HEK293 (cell line): ENCODE results near the gene SHROOM1.
A peak's percentile ranks its signal among the peaks of the same experiment; 100 is the strongest.

Experiments
- CTCF ChIA-PET: fragments of 350-600 bp; formaldehyde crosslinking; extraction: SDS; loops from one replicate; lab custom pipeline; 2021; ENCODE audit warnings: antibody characterized with exemption; lab: Yijun Ruan, JAX
- POLR2A ChIA-PET: fragments of 300-600 bp; formaldehyde crosslinking; extraction: SDS; loops from one replicate; lab custom pipeline; 2020; ENCODE audit warnings: antibody characterized with exemption, inconsistent platforms; lab: Yijun Ruan, JAX
- H3K27ac ChIP-seq: fragments of 200-500 bp; sonication (Bioruptor generic); 2 replicates; pipeline ENCODE4 v1.5.1; 2014; ENCODE audit warnings: low read depth, low read length, control low read depth, inconsistent platforms; ENCODE audit errors: extremely low read depth
- H3K36me3 ChIP-seq, 2 experiments: fragments of 200-500 bp in 1 of 2; sonication (Bioruptor generic) in 1 of 2; 1 replicate in 1 of 2; 2 replicates in 1 of 2; pipeline ENCODE4 v1.5.1; 2014 to 2017; ENCODE audit warnings: inconsistent platforms in 2 of 2, low read length in 2 of 2; ENCODE audit not compliant: control insufficient read depth in 2 of 2, insufficient read depth in 1 of 2
- H3K4me1 ChIP-seq: fragments of 200-500 bp; sonication (Bioruptor generic); 2 replicates; pipeline ENCODE4 v1.5.1; 2014; ENCODE audit warnings: mild to moderate bottlenecking, low read length, inconsistent platforms; ENCODE audit not compliant: control insufficient read depth, insufficient read depth
- H3K4me3 ChIP-seq: 2 replicates; pipeline ENCODE4 v1.5.1; 2011; ENCODE audit warnings: low read depth, mild to moderate bottlenecking, control low read depth, low read length, moderate library complexity
- H3K9me3 ChIP-seq: fragments of 200-500 bp; sonication (Bioruptor generic); 2 replicates; pipeline ENCODE4 v1.5.1; 2014; ENCODE audit warnings: low read depth, low read length, inconsistent platforms; ENCODE audit not compliant: control insufficient read depth, insufficient read depth
- EGR2 ChIP-seq: fragments of 450-650 bp; formaldehyde crosslinking; IDR thresholded peaks from 2 replicates; pipeline ENCODE4 v1.5.1; 2016; ENCODE audit warnings: low read depth, missing biosample characterization, missing genetic modification characterization
- KLF16 ChIP-seq: fragments of 450-650 bp; formaldehyde crosslinking; IDR thresholded peaks from 2 replicates; pipeline ENCODE4 v1.5.1; 2017; ENCODE audit warnings: missing biosample characterization, missing genetic modification characterization
- PRDM1 ChIP-seq: fragments of 450-650 bp; formaldehyde crosslinking; IDR thresholded peaks from 2 replicates; pipeline ENCODE4; 2016; ENCODE audit warnings: missing biosample characterization, missing genetic modification characterization
- TRIM28 ChIP-seq: IDR thresholded peaks from 2 replicates; pipeline ENCODE4 v1.6.1; 2011; ENCODE audit warnings: low read length, control low read depth, borderline replicate concordance
- ZNF114 ChIP-seq: fragments of 450-650 bp; formaldehyde crosslinking; IDR thresholded peaks from 2 replicates; pipeline ENCODE4 v1.5.0; 2017; ENCODE audit warnings: missing biosample characterization, missing genetic modification characterization
- ZNF184 ChIP-seq: fragments of 450-650 bp; IDR thresholded peaks from 2 replicates; pipeline ENCODE4 v1.5.1; 2018; ENCODE audit warnings: missing biosample characterization, mild to moderate bottlenecking, missing genetic modification characterization
- ZNF324 ChIP-seq: fragments of 450-650 bp; formaldehyde crosslinking; IDR thresholded peaks from 2 replicates; pipeline ENCODE4 v1.5.1; 2016; ENCODE audit warnings: missing biosample characterization, missing genetic modification characterization
- ZNF335 ChIP-seq: fragments of 450-650 bp; formaldehyde crosslinking; conservative IDR thresholded peaks from 2 replicates; pipeline ENCODE4 v1.5.1; 2016; ENCODE audit warnings: missing biosample characterization, missing genetic modification characterization
- ZNF394 ChIP-seq: fragments of 450-650 bp; formaldehyde crosslinking; IDR thresholded peaks from 2 replicates; pipeline ENCODE4 v1.5.1; 2016; ENCODE audit warnings: missing biosample characterization, missing genetic modification characterization, mild to moderate bottlenecking, moderate library complexity, borderline replicate concordance
- ZNF416 ChIP-seq: fragments of 450-650 bp; formaldehyde crosslinking; IDR thresholded peaks from 2 replicates; pipeline ENCODE4 v1.5.1; 2016; ENCODE audit warnings: missing biosample characterization, missing genetic modification characterization
- ZNF610 ChIP-seq: fragments of 450-650 bp; formaldehyde crosslinking; IDR thresholded peaks from 2 replicates; pipeline ENCODE4 v1.5.1; 2016; ENCODE audit warnings: missing biosample characterization, missing genetic modification characterization, borderline replicate concordance
- ZNF658 ChIP-seq: fragments of 450-650 bp; formaldehyde crosslinking; IDR thresholded peaks from 2 replicates; pipeline ENCODE4; 2016; ENCODE audit warnings: missing biosample characterization, missing genetic modification characterization
- ZNF664 ChIP-seq: fragments of 450-650 bp; formaldehyde crosslinking; IDR thresholded peaks from 2 replicates; pipeline ENCODE4 v1.5.1; 2016; ENCODE audit warnings: missing biosample characterization, missing genetic modification characterization
- ZNF707 ChIP-seq: fragments of 450-650 bp; formaldehyde crosslinking; IDR thresholded peaks from 2 replicates; pipeline ENCODE4 v1.5.1; 2016; ENCODE audit warnings: missing biosample characterization, missing genetic modification characterization
- ZNF747 ChIP-seq: fragments of 450-650 bp; formaldehyde crosslinking; IDR thresholded peaks from 2 replicates; pipeline ENCODE4 v1.5.1; 2016; ENCODE audit warnings: missing biosample characterization, missing genetic modification characterization
- ZNF791 ChIP-seq: fragments of 450-650 bp; formaldehyde crosslinking; IDR thresholded peaks from 2 replicates; pipeline ENCODE4 v1.5.1; 2016; ENCODE audit warnings: missing biosample characterization, missing genetic modification characterization
- ZNF830 ChIP-seq: fragments of 450-650 bp; IDR thresholded peaks from 2 replicates; pipeline ENCODE4 v1.5.0; 2018; ENCODE audit warnings: missing biosample characterization, missing genetic modification characterization, low read depth, mild to moderate bottlenecking, moderate library complexity
- TF ChIP-seq, protein P1 (sequence below): fragments of 450-650 bp; formaldehyde crosslinking; IDR thresholded peaks from 2 replicates; pipeline ENCODE4 v1.5.1; 2016; ENCODE audit warnings: missing biosample characterization, missing genetic modification characterization
- TF ChIP-seq, protein P2 (sequence below): fragments of 450-650 bp; formaldehyde crosslinking; IDR thresholded peaks from 2 replicates; pipeline ENCODE4 v1.5.1; 2016; ENCODE audit warnings: missing biosample characterization, missing genetic modification characterization, borderline replicate concordance

Gene SHROOM1

DNA sequence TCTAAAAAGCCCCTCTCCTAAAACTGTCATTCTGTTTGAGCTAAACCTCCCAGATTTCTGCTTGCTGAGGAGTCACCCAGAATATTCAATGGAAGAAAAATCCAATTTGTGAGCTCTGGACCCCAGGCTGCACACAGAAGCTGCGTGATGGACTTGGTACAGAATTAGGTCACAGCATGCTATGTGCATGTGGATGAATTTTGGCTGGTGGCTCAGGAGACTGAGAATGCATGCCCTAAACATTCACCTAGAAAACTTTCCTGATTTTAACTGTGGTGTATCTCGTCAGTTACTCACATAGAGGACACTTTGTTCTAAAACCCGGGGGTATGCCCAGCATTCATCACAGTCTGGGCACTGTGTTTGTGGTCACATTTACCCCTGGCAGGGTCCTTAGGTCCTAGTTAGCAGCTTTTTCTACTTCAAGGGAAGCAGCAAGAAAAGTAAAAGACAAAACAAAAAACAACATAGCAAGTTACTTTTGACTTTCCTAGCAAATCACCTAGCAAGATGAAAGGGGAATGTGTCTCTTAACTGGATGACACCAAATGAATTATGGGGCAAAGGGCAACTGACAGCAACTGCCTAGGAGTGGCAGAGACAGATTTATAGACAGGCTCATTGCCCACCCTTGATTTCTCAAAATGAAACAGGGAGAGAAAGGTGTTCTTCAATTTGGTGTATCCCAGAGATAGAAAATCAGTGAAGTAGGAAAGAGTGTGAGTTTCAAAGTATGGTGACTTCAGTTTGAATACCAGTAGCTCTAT is 8.3 kb upstream of the SHROOM1 start:
- no peaks in the 10 kb centered on the region for H3K9me3 ChIP-seq
- no peaks in the 10 kb centered on the region for H3K36me3 ChIP-seq
- CTCF ChIA-PET = interaction anchor here (0.6 to 1.0 kb wide), 3 partner anchors 9 to 45 kb away, joined by 3 read pairs; no protein-coding TSS in a partner anchor
- H3K4me3 ChIP-seq = no peak overlapping the region
- TF ChIP-seq PRDM1 (tag by site-specific recombination) (0 out of 2 replicates have a peak, but pooled peaks have one; percentile 7), ZNF658 (no peak)
- POLR2A ChIA-PET = interaction anchor here (0.8 kb wide), 1 partner anchor 16 kb away, joined by 3 read pairs; no protein-coding TSS in a partner anchor
- H3K27ac ChIP-seq = no peak overlapping the region
- H3K4me1 ChIP-seq = no peaks in the 10 kb centered on the region

DNA sequence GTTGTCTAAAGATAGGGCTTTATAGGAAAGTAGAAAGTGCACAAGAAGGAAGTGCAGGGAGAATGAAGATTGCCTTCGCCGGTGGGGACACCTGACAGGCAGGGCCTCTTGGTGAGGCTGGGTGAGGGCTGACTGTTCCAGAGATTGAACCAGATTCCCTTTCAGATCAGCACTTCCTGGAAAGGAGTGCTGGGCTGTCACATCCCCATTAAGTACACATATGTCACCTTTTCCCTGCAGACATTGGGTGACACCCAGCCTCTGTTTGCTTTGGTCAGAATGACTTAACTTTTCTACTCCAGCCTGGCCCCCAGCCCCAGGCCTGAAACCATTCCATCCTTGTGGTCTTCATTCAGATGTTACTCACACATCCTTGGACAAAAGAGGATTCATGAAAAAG is 7.4 kb upstream of the SHROOM1 start:
- CTCF ChIA-PET = interaction anchor here (1.0 kb wide), 1 partner anchor 46 kb away, joined by 3 read pairs; no protein-coding TSS in a partner anchor
- Histone ChIP-seq H3K36me3 (no peaks in the 10 kb centered on the region), H3K4me3 (no peak overlapping the region), H3K4me1 (no peaks in the 10 kb centered on the region), H3K27ac (no peak overlapping the region), H3K9me3 (no peaks in the 10 kb centered on the region)
- POLR2A ChIA-PET = no interaction called here
- TF ChIP-seq ZNF664 (tag by site-specific recombination) = no peak
- TF ChIP-seq ZNF747 (tag by site-specific recombination) = no peak
- TF ChIP-seq, protein P1, sequence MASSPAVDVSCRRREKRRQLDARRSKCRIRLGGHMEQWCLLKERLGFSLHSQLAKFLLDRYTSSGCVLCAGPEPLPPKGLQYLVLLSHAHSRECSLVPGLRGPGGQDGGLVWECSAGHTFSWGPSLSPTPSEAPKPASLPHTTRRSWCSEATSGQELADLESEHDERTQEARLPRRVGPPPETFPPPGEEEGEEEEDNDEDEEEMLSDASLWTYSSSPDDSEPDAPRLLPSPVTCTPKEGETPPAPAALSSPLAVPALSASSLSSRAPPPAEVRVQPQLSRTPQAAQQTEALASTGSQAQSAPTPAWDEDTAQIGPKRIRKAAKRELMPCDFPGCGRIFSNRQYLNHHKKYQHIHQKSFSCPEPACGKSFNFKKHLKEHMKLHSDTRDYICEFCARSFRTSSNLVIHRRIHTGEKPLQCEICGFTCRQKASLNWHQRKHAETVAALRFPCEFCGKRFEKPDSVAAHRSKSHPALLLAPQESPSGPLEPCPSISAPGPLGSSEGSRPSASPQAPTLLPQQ (tag by site-specific recombination) = 0 out of 2 replicates have a peak, but pooled peaks have one; percentile 21

DNA sequence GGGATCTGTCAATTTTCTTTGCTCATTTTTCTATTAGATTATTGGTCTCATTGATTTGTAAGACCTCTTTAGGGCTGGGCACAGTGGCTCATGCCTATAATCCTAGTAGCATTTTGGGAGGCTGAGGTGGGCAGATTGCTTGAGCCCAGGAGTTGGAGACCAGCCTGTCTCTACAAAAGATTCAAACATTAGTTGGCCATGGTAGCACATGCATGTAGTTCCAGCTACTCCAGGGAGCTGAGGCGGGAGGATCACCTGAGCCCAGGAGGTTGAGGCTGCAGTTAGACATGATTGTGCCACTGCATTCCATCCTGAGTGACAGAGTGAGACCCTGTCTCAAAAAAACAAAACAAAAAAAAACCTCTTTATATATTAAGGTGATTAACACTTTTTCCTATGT is 6.4 kb upstream of the SHROOM1 start:
- Histone ChIP-seq H3K36me3 (no peaks in the 10 kb centered on the region), H3K4me3 (no peak overlapping the region), H3K9me3 (no peaks in the 10 kb centered on the region), H3K27ac (no peak overlapping the region), H3K4me1 (no peaks in the 10 kb centered on the region)
- POLR2A ChIA-PET = interaction anchor here (0.6 kb wide), 1 partner anchor 545 kb away, joined by 3 read pairs; no protein-coding TSS in a partner anchor
- TF ChIP-seq ZNF830 (tag by site-specific recombination) = no peak
- peak; percentile 55; the same call in 1 of the 2 replicates for TF ChIP-seq ZNF394 (tag by site-specific recombination)
- no peak for TF ChIP-seq ZNF707 (tag by site-specific recombination)
- CTCF ChIA-PET = no interaction called here

DNA sequence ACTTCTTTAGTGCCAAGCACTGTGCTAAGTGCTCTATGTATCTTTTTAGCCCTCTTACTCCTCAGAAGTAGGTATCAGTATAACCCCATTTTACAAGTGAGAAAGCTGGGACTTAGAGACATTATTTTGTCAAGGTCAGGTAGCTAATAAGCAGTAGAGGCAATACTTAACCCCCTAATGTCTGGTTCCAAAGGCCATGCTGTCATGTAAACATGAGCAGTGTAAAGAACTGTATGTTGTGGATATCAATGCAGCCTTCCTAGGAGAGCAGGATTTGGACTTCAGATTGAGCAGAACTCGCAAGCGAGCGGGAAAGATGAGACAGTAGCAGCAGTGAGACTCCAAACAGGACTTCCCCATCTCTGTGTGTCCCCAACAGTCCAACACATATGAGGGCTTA is 3.6 kb upstream of the SHROOM1 start:
- H3K27ac ChIP-seq = no peak overlapping the region
- H3K9me3 ChIP-seq = no peaks in the 10 kb centered on the region
- H3K4me3 ChIP-seq = no peak overlapping the region
- CTCF ChIA-PET = no interaction called here
- H3K36me3 ChIP-seq = peaks cover 0 to 1% of the 10 kb centered on the region in 2 experiments; a peak in 1 of 3 replicates
- TF ChIP-seq, protein P2, sequence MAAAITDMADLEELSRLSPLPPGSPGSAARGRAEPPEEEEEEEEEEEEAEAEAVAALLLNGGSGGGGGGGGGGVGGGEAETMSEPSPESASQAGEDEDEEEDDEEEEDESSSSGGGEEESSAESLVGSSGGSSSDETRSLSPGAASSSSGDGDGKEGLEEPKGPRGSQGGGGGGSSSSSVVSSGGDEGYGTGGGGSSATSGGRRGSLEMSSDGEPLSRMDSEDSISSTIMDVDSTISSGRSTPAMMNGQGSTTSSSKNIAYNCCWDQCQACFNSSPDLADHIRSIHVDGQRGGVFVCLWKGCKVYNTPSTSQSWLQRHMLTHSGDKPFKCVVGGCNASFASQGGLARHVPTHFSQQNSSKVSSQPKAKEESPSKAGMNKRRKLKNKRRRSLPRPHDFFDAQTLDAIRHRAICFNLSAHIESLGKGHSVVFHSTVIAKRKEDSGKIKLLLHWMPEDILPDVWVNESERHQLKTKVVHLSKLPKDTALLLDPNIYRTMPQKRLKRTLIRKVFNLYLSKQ (tag by site-specific recombination) = no peak
- TF ChIP-seq KLF16 (tag by site-specific recombination) = no peak
- TF ChIP-seq ZNF791 (tag by site-specific recombination) = no peak
- no peak for TF ChIP-seq EGR2 (tag by site-specific recombination)
- no peak for TF ChIP-seq TRIM28
- no peak for TF ChIP-seq ZNF335 (tag by site-specific recombination)
- no peak for TF ChIP-seq ZNF114 (tag by site-specific recombination)
- TF ChIP-seq ZNF324 = no peak
- TF ChIP-seq ZNF416 (tag by site-specific recombination) = no peak
- no peak for TF ChIP-seq ZNF184
- TF ChIP-seq ZNF610 = no peak
- no peaks in the 10 kb centered on the region for H3K4me1 ChIP-seq
- POLR2A ChIA-PET = no interaction called here
